ENCODE data around the gene PLBD1.
A peak's percentile ranks its signal among the peaks of the same experiment; 100 is the strongest.

The PLBD1 gene

DNA sequence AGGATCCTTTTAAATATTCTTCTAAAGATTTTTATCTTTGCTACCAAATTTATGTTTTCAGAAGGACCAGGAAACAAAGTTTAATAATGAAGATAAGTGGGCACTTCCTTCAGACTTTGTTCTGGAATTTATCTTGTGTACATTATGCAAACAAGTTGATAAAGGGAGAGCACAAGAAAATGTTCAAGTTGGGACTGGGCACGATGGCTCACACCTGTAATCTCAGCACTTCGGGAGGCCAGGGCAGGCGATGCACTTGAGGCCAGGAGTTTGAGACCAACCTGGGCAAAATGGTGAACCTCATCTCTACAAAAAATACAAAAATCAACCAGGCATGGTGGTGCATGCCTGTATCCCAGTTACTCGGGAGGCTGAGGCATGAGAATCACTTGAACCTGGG is 4.6 kb downstream of the PLBD1 start:
- DNase-seq, result no peak

DNA sequence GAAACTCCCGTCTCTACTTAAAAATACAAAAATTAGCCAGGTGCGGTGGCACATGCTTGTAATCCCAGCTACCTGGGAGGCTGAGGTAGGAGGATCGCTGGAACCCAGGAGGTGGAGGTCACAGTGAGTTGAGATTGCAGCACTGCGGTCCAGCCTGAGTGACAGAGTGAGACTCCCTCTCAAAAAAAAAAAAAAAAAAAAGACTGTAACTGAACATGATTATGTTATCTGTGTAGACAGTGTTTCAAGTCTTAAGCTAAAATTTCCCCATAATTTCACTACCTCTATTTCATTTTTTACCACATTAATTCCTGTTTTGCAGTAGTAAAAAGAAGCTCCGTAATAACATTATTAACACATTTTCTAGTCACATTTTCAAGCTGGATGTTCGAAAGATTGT is 5.4 kb downstream of the PLBD1 start:
- no peak for DNase-seq

GRCh38 chr12:14561677-14562238 is 5.9 kb downstream of the PLBD1 start:
- no peak for DNase-seq

GRCh38 chr12:14560904-14561574 is 6.6 kb downstream of the PLBD1 start:
- no peak for DNase-seq

DNA sequence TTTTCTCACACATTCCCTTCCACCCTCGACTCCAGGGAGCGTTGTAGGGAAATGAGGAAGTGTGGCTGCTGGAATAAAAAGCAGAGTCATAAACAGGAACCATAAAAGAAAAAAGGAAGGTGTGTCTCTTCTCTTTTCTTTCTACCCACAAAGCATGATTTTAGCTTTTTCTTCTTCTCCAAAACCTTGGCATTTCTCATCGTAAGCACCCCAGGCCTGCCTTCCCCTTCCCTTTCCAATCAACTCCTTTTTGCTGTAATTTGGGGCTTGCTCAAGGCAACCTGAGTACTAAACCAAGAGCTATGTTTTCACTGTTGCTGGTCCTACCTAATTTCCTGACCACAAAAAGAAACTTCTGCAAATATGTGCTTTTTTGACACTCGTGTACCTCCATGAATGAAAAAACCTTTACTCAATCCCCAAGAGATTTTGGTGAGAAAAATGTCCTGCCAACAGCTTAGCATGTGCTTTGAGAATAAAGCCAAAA is 9.2 kb downstream of the PLBD1 start:
- no peak for DNase-seq

DNA sequence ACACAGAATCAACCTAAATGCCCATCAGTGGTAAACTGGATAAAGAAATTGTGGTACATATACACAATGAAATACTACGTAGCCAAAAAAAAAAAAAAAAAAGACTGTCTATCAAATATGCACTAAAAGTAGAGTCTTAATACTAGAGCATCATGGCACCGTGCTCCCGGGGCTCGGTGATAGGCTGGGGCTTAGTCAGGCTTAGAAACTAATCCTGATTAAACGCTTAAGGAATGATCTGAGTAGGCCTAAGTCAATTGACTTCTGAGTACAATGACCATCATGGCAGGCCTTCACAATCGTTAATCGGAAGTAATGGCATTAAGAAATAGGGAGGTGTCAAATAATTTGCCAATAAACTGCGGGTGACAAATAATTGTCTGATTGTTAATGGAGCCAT is 9.7 kb downstream of the PLBD1 start:
- no peak for DNase-seq

DNA sequence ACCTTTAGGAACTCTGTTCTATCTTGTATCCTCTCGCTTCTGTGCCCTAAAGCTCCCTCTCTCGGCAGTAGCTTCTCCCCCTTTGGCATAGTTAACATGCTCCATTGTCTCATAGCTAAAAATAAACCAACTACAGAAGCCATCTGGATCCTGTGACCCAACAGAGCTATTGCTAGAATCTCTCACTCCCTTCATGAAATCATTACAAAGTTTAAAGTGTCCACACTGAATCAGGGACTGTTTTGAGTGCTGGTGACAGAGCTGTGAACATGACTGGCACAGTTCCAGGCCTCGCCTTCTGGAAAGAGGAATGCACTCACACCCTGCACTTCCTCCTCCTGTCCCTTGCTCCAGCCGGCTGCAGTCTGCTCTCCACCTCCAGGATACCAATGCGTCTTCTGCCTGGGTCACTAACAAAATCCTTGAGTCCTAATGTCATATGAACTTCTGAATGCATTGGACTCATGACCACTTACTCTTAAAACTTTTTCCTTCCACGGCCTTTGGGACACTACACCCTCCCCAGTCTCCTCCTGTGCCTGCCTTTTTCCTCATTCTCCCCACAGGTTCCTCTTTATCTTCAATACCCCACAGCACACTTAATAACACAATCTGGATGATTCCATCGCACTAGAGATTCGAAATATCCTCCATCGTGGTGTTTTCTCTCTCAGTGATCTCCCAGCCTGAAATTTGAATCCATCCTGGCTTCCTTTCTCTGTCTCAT is 13.2 kb downstream of the PLBD1 start:
- no peak for DNase-seq

- no peak for DNase-seq
Measured at GRCh38 chr12:14548609-14549008, 19.1 kb downstream of the PLBD1 start.

GRCh38 chr12:14547571-14547970 is 20.1 kb downstream of the PLBD1 start:
- DNase-seq, result no peak

DNA sequence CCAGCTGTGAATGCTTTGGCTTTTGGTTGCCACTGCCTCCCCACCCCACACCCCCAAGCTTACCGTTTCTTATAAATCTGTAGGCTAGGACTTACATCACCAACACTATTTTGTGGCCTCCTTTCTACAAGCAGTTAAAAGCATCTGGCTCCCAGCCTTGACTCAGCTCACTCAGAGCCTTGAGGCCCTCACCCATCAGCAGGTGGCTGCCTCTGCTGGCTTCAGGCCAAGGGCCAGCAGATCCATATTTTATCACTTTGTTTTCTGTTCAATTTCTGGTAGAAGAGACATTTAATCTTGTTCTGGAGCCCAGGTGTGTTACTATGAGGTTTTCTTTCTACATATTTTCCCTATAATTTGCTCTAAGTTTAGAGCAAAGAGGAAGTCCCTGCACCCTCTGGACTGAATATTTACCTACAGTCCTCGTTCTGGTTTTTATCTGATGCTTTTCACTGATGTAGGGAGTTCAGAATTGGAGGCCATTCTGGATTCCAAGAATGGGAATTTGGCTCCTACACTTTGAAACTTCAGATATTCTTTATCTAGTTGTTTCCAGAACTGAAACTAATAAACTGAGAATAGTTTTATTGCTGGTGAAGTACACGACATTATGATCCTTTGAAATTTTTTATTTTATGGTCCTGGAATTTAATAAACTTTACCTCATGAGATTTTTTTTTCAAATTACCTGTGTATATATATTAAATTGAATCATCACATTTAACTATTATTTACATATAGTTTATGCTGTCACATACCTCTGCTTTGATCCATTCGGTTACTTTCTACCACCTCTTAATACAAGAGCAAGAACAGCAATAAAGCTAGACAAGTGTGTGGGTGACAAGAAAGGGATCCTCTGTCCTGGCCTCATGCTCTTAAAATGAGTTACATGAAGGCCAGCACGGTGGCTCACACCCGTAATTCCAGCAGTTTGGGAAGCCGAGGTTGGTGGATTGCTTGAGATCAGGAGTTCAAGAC is 22.2 kb downstream of the PLBD1 start:
- no peak for DNase-seq

- peak; percentile 41 for DNase-seq
Measured at GRCh38 chr12:14540801-14541462, 26.8 kb downstream of the PLBD1 start.

- no peak for DNase-seq
Measured at GRCh38 chr12:14537088-14537487, 30.6 kb downstream of the PLBD1 start.

- DNase-seq, result no peak
Measured at GRCh38 chr12:14532152-14532551, 35.5 kb downstream of the PLBD1 start.

GRCh38 chr12:14525964-14526363 is 41.7 kb downstream of the PLBD1 start:
- no peak for DNase-seq

DNA sequence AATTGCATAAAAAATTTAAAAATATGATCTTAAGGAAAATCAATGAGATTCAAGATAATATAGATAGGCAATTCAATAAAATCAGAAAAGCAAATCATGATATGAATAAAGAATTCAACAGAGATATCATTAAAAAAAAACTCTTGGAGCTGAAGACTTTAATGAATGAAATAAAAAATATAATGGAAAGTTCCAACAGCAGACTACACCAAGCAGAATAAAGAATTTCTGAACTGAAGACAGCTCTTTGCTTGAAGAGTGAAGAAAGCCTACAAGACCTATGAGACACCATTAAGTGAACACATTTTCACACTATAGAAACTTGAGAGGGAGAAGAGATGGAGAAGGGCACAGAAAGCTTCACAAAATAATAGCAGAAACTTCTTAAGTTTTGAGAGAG is 45.9 kb downstream of the PLBD1 start:
- no peak for DNase-seq

GRCh38 chr12:14514946-14515345 is 52.7 kb downstream of the PLBD1 start:
- no peak for DNase-seq

DNA sequence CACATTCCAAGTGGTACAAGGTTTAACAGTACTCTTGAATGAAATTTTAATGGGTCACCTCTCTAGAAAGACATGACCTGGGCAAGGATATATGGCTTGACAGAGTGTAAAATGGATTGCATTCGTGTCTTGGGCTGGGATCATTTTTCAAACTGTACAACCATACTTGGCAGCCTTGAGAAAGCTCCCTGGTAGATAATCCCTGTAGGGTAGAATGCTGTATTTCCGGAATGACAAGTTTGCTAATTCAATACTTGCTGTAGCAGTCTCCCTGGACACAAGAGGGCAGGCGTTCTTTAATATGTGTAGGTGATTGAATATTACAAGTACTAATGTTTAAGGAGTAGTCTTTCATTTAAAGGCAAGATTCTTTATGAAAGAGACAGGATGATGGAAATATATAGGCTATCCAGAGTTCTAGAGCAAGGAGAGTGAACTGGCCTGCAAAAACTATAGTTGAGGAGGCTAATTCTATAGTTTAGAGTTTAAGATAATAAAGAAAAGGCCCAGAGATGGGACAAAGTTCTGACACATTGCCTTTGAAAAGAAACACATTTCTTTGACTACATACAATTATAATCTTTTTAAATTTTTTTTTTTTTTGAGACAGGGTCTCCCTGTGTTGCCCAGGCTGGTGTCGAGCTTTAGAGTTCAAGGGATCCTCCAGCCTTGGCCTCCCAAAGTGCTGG is 53.4 kb downstream of the PLBD1 start:
- peak; percentile 91 for DNase-seq

DNA sequence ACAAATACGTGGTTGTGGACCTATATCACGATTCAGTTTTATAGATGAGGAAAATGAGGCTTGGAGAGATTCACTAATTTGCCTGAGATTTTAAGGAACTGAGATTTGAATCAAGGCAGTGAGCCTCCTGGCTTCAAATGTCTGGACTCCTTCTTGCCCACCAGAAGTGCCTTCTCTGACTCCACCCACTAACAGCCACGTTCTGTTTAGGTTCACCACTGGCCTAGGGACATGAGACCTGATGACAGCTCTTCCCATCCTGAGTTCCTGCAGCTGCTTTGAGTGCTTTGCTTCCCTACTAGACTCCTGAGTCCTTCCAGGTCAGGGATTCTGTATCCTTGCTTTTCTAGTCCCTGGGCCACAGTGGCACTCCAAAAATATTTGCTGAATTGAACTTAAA is 57.1 kb downstream of the PLBD1 start:
- no peak for DNase-seq

DNA sequence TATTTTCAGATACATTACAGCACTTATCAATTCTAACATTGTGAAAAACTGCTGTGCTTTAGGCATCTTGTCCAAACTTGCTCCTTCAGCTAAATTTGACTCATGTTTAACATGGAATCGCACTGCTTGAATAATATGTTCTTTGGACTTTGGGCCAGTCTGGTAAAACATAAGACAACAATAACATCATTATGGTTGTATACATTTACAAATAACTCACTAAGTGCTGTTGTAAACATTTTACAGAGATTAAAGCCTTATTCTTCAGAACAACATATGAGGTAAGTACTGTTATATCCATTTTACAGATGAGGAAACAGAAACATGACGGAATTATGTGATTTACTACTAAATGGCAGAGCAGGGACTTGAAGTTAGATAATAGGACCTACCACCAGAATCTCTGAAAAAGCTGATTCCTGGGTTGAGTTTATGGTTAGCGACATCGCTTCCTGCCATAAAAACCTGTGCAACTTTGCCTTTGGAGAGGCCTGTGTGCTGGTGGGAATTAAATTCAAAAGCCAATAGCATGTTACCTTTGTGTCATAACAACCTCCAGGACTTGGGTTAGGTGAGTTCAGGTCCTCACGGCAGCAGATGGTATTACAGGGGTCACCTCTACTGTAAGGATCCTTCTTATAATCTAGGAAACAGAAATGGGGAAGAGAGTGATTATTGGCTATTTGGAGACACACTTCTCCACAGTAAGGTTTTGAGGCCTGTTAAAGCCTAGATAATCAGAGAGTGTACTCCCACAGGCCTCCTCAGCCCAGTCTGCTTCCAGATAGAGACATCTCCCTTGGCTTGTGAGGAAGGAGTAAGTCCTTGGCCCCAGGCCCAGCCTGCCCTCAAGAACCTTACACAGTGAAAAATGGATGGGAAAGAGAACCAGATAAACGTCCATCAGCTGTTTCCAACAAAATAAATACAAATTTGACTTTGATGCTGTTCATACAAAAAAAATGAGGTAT is 61.8 kb downstream of the PLBD1 start:
- no peak for DNase-seq

GRCh38 chr12:14495326-14495725 is 72.4 kb downstream of the PLBD1 start:
- no peak for DNase-seq

- no peak for DNase-seq
Measured at GRCh38 chr12:14482886-14483285, 84.8 kb downstream of the PLBD1 start.

All from NCI-H526 treated with DMSO at 0.1 percent for 48 hours (cell line).